CD4-positive, alpha-beta T cell treated with Interleukin-17A for 4 hours (primary cell): Measurements from ENCODE around the gene LHFPL6.

Experiments used
- DNase-seq: peaks from one replicate; pipeline ENCODE4 v3.0.0-alpha.2; 2020; ENCODE audit warnings: mixed read lengths

Gene LHFPL6

GRCh38 chr13:39461685-39462266 lies 141.2 kb downstream of the LHFPL6 start:
- no peak for DNase-seq

GRCh38 chr13:39457274-39457673 lies 145.7 kb downstream of the LHFPL6 start:
- DNase-seq = no peak

- no peak for DNase-seq
Observed at GRCh38 chr13:39455521-39456175, 147.3 kb downstream of the LHFPL6 start.

GRCh38 chr13:39452834-39453233 lies 150.2 kb downstream of the LHFPL6 start:
- no peak for DNase-seq

GRCh38 chr13:39452417-39452816 lies 150.6 kb downstream of the LHFPL6 start:
- DNase-seq = no peak

GRCh38 chr13:39451860-39452301 lies 151.1 kb downstream of the LHFPL6 start:
- no peak for DNase-seq

GRCh38 chr13:39451301-39451700 lies 151.7 kb downstream of the LHFPL6 start:
- no peak for DNase-seq

GRCh38 chr13:39450176-39450575 lies 152.8 kb downstream of the LHFPL6 start:
- DNase-seq = no peak

GRCh38 chr13:39448834-39449233 lies 154.2 kb downstream of the LHFPL6 start:
- DNase-seq = no peak

GRCh38 chr13:39446865-39447264 lies 156.1 kb downstream of the LHFPL6 start:
- DNase-seq = no peak

GRCh38 chr13:39444866-39445265 lies 158.1 kb downstream of the LHFPL6 start:
- no peak for DNase-seq

GRCh38 chr13:39433651-39434050 lies 169.3 kb downstream of the LHFPL6 start:
- no peak for DNase-seq

GRCh38 chr13:39432196-39432595 lies 170.8 kb downstream of the LHFPL6 start:
- no peak for DNase-seq

- no peak for DNase-seq
Observed at GRCh38 chr13:39422845-39423565, 180.0 kb downstream of the LHFPL6 start.

- no peak for DNase-seq
Observed at GRCh38 chr13:39419876-39420275, 183.1 kb downstream of the LHFPL6 start.

GRCh38 chr13:39419068-39419467 lies 183.9 kb downstream of the LHFPL6 start:
- DNase-seq = no peak

GRCh38 chr13:39418424-39418823 lies 184.6 kb downstream of the LHFPL6 start:
- no peak for DNase-seq

GRCh38 chr13:39417643-39418042 lies 185.3 kb downstream of the LHFPL6 start:
- no peak for DNase-seq

GRCh38 chr13:39417131-39417530 lies 185.9 kb downstream of the LHFPL6 start:
- no peak for DNase-seq

- DNase-seq = no peak
Observed at GRCh38 chr13:39415008-39415802, 187.8 kb downstream of the LHFPL6 start.

GRCh38 chr13:39414339-39414738 lies 188.7 kb downstream of the LHFPL6 start:
- DNase-seq = no peak

- DNase-seq = no peak
Observed at GRCh38 chr13:39411511-39411910, 191.5 kb downstream of the LHFPL6 start.

- no peak for DNase-seq
Observed at GRCh38 chr13:39410964-39411363, 192.0 kb downstream of the LHFPL6 start.
